Neural progenitor cell (in vitro differentiated cells): ENCODE results near the gene EGFLAM. TPM values are rescaled to one million over a fixed set of nuclear protein-coding genes. Genes with fewer than 3 reads are reported as not detected.

ENCODE experiments used
- DNase-seq: peaks from one replicate; pipeline ENCODE4 v3.0.0-alpha.2; 2016; ENCODE audit warnings: low spot score
- H2AFZ ChIP-seq: fragments of 200-600 bp; sonication (generic); replicated peaks from 2 replicates; pipeline ENCODE4 v1.6.1; 2016; ENCODE audit warnings: antibody characterized with exemption
- H3F3A ChIP-seq: fragments of 200-600 bp; sonication (generic); 2 replicates; pipeline ENCODE4 v1.6.1; 2016; ENCODE audit warnings: antibody characterized with exemption, low read depth
- H3K27ac ChIP-seq: fragments of 200-600 bp; sonication (generic); 2 replicates; pipeline ENCODE4 v1.5.1; 2016; ENCODE audit warnings: mild to moderate bottlenecking
- H3K27me3 ChIP-seq: fragments of 200-600 bp; sonication (generic); 2 replicates; pipeline ENCODE4 v1.6.1; 2016; ENCODE audit warnings: mild to moderate bottlenecking, moderate library complexity
- H3K36me3 ChIP-seq: fragments of 200-600 bp; sonication (generic); 2 replicates; pipeline ENCODE4 v1.5.1; 2016
- H3K4me1 ChIP-seq: fragments of 200-600 bp; sonication (generic); 2 replicates; pipeline ENCODE4 v1.6.1; 2016; ENCODE audit warnings: mixed run types
- H3K4me2 ChIP-seq: fragments of 200-600 bp; sonication (generic); 2 replicates; pipeline ENCODE4 v1.6.1; 2016
- H3K4me3 ChIP-seq: fragments of 200-600 bp; sonication (generic); 2 replicates; pipeline ENCODE4 v1.5.1; 2016
- H3K79me2 ChIP-seq: fragments of 200-600 bp; sonication (generic); 2 replicates; pipeline ENCODE4 v1.6.1; 2016; ENCODE audit warnings: low read depth
- H3K9ac ChIP-seq: fragments of 200-600 bp; sonication (generic); 2 replicates; pipeline ENCODE4 v1.6.1; 2016
- H3K9me3 ChIP-seq: fragments of 200-600 bp; sonication (generic); 2 replicates; pipeline ENCODE4 v1.5.1; 2016; ENCODE audit warnings: low read depth
- H4K20me1 ChIP-seq: fragments of 200-600 bp; sonication (generic); 2 replicates; pipeline ENCODE4 v1.6.1; 2016; ENCODE audit warnings: low read depth
- H3K27ac Mint-ChIP-seq: 3 replicates; pipeline ENCODE4 v1.8.0; 2021; ENCODE audit warnings: mixed read lengths
- H3K27me3 Mint-ChIP-seq: 2 replicates; pipeline ENCODE4 v1.8.0; 2022; ENCODE audit warnings: low read depth, mild to moderate bottlenecking, inconsistent platforms, moderate library complexity, mixed read lengths; ENCODE audit not compliant: insufficient read depth
- H3K36me3 Mint-ChIP-seq: 3 replicates; pipeline ENCODE4 v1.8.0; 2021; ENCODE audit warnings: mixed read lengths
- H3K4me1 Mint-ChIP-seq: 3 replicates; pipeline ENCODE4 v1.8.0; 2021; ENCODE audit warnings: mixed read lengths
- H3K4me3 Mint-ChIP-seq: 3 replicates; pipeline ENCODE4 v1.8.0; 2021; ENCODE audit warnings: mild to moderate bottlenecking, moderate library complexity, mixed read lengths
- H3K9me3 Mint-ChIP-seq: 3 replicates; pipeline ENCODE4 v1.8.0; 2020; ENCODE audit warnings: mixed read lengths
- CTCF ChIP-seq: fragments of 200-600 bp; sonication (generic); IDR thresholded peaks from 2 replicates; pipeline ENCODE4 v1.5.1; 2017; ENCODE audit warnings: antibody characterized with exemption, mild to moderate bottlenecking
- EZH2 ChIP-seq: fragments of 200-600 bp; sonication (generic); IDR thresholded peaks from 2 replicates; pipeline ENCODE4 v1.6.1; 2017; ENCODE audit warnings: antibody characterized with exemption, mild to moderate bottlenecking, moderate library complexity
- EZH2phosphoT487 ChIP-seq: fragments of 200-600 bp; sonication (generic); IDR thresholded peaks from 2 replicates; pipeline ENCODE4 v1.6.1; 2017; ENCODE audit warnings: antibody characterized with exemption
- total RNA-seq: library from RNA; depleted of rRNA; stranded (reverse); fragments of >200 nt; gene quantifications from 2 replicates; pipeline ENCODE4 v1.2.3, GENCODE V29; 2015; ENCODE audit warnings: low replicate concordance

Gene EGFLAM
- total RNA-seq, 1 donor from 2014 or later: 0.69 TPM

GRCh38 chr5:38299585-38299984, 41.2 kb downstream of the EGFLAM start:
- H3K36me3 Mint-ChIP-seq: no peaks in the 10 kb centered on the region
- H3K9ac ChIP-seq: no peak overlapping the region
- no peak overlapping the region for H2AFZ ChIP-seq
- no peaks in the 10 kb centered on the region for H3K36me3 ChIP-seq
- H3K79me2 ChIP-seq: no peaks in the 10 kb centered on the region
- DNase-seq: no peak
- H3K4me1 Mint-ChIP-seq: no peaks in the 10 kb centered on the region
- no peaks in the 10 kb centered on the region for H3K4me1 ChIP-seq
- H3F3A ChIP-seq: no peaks in the 10 kb centered on the region
- no peak overlapping the region for H3K27ac Mint-ChIP-seq
- H3K4me2 ChIP-seq: no peak overlapping the region
- H4K20me1 ChIP-seq: no peaks in the 10 kb centered on the region
- no peak overlapping the region for H3K4me3 ChIP-seq
- H3K9me3 Mint-ChIP-seq: peaks cover 8% of the 10 kb centered on the region
- no peak for TF ChIP-seq EZH2
- TF ChIP-seq CTCF: no peak
- TF ChIP-seq EZH2phosphoT487: no peak
- no peak overlapping the region for H3K4me3 Mint-ChIP-seq
- no peaks in the 10 kb centered on the region for H3K27me3 ChIP-seq
- H3K27ac ChIP-seq: no peak overlapping the region
- H3K27me3 Mint-ChIP-seq: no peaks in the 10 kb centered on the region
- H3K9me3 ChIP-seq: no peaks in the 10 kb centered on the region

- no peaks in the 10 kb centered on the region for H3K36me3 ChIP-seq
- no peak for TF ChIP-seq EZH2phosphoT487
- TF ChIP-seq EZH2: no peak
- TF ChIP-seq CTCF: no peak
- H3K9me3 Mint-ChIP-seq: peaks cover 16% of the 10 kb centered on the region
Observed at GRCh38 chr5:38305148-38305547, 46.8 kb downstream of the EGFLAM start.

GRCh38 chr5:38307845-38308244, 49.5 kb downstream of the EGFLAM start:
- Histone ChIP-seq H3K9ac (no peak overlapping the region), H3K4me1 (no peaks in the 10 kb centered on the region), H4K20me1 (no peaks in the 10 kb centered on the region), H2AFZ (no peak overlapping the region), H3K36me3 (no peaks in the 10 kb centered on the region), H3K27me3 (no peaks in the 10 kb centered on the region), H3K27ac (no peak overlapping the region), H3K4me3 (no peak overlapping the region), H3K79me2 (no peaks in the 10 kb centered on the region), H3K4me2 (no peak overlapping the region), H3F3A (no peaks in the 10 kb centered on the region), H3K9me3 (no peaks in the 10 kb centered on the region)
- Mint-ChIP-seq H3K4me3 (no peak overlapping the region), H3K36me3 (no peaks in the 10 kb centered on the region), H3K9me3 (peaks cover 13% of the 10 kb centered on the region), H3K4me1 (no peaks in the 10 kb centered on the region), H3K27me3 (no peaks in the 10 kb centered on the region), H3K27ac (no peak overlapping the region)
- no peak for TF ChIP-seq CTCF
- no peak for TF ChIP-seq EZH2
- no peak for TF ChIP-seq EZH2phosphoT487
- no peak for DNase-seq

More at GRCh38 chr5:38305148-38305547, 46.8 kb downstream of the EGFLAM start:
- Histone ChIP-seq H4K20me1 (no peaks in the 10 kb centered on the region), H3K27ac (no peak overlapping the region), H2AFZ (no peak overlapping the region), H3K4me1 (no peaks in the 10 kb centered on the region), H3K27me3 (no peaks in the 10 kb centered on the region), H3K4me3 (no peak overlapping the region), H3K79me2 (no peaks in the 10 kb centered on the region), H3F3A (no peaks in the 10 kb centered on the region), H3K9ac (no peak overlapping the region), H3K9me3 (no peaks in the 10 kb centered on the region), H3K4me2 (no peak overlapping the region)
- Mint-ChIP-seq H3K4me3 (no peak overlapping the region), H3K27me3 (no peaks in the 10 kb centered on the region), H3K27ac (no peak overlapping the region), H3K4me1 (no peaks in the 10 kb centered on the region), H3K36me3 (no peaks in the 10 kb centered on the region)
- no peak for DNase-seq
